Testis (tissue), 2 donors: ENCODE results near the gene UFC1.

Experiments used
- CTCF ChIP-seq, 3 experiments: fragments of 450-650 bp in 2 of 3; fragments of 200-600 bp in 1 of 3; sonication (generic) in 1 of 3; IDR thresholded peaks; one replicate each; pipeline ENCODE4 v1.5.1; 2016 to 2019; ENCODE audit warnings: antibody characterized with exemption in 3 of 3, mild to moderate bottlenecking in 2 of 3, moderate library complexity in 1 of 3
- POLR2A ChIP-seq: fragments of 450-650 bp; IDR thresholded peaks from one replicate; pipeline ENCODE4 v1.6.1; 2017; ENCODE audit warnings: antibody characterized with exemption, mild to moderate bottlenecking, moderate library complexity

- TF ChIP-seq CTCF (IDR thresholded peaks at IDR 0.05) (no peak), POLR2A (no peak)
These were observed 34.6 kb downstream of the UFC1 start for GRCh38 chr1:161188381-161188780.
